PC-3 (cell line): ENCODE measurements around the gene RASSF4. TPM values are rescaled to one million over a fixed set of nuclear protein-coding genes. Genes with fewer than 3 reads are reported as not detected.

Experiments used
- ATAC-seq: fragments of 200-7000 bp; cut with Tn5 transposase; 2 replicates; pipeline ENCODE4 v1.9.1; 2020; ENCODE audit warnings: mild to moderate bottlenecking, moderate library complexity
- BruUV-seq: library from RNA; stranded (reverse); fragments of 400-500 nt; replicated peaks from 2 replicates; lab custom pipeline; 2021; lab: Mats Ljungman, UMichigan
- CTCF ChIA-PET: fragments of 300-600 bp; sonication (Branson Sonifier 250); formaldehyde crosslinking; loops from one replicate; lab custom pipeline; 2022; ENCODE audit warnings: antibody characterized with exemption; lab: Charles Lee
- POLR2A ChIA-PET: fragments of 300-600 bp; sonication (Branson Sonifier 250); formaldehyde crosslinking; loops from one replicate; lab custom pipeline; 2022; ENCODE audit warnings: antibody characterized with exemption; ENCODE audit not compliant: unreplicated experiment; lab: Charles Lee
- DNase-seq: peaks from one replicate; pipeline ENCODE4 v3.0.0-alpha.2; 2015
- H2AFZ ChIP-seq: fragments of 300-600 bp; sonication (generic); 2 replicates; pipeline ENCODE4 v1.6.0; 2016; ENCODE audit warnings: antibody characterized with exemption, low read length
- H3F3A ChIP-seq: fragments of 300-600 bp; sonication (generic); one replicate; pipeline ENCODE4 v1.6.0; 2017; ENCODE audit warnings: antibody characterized with exemption, low read length, control low read depth, mild to moderate bottlenecking; ENCODE audit not compliant: unreplicated experiment
- H3K27ac ChIP-seq: fragments of 300-600 bp; sonication (generic); 2 replicates; pipeline ENCODE4 v1.5.1; 2016; ENCODE audit warnings: mild to moderate bottlenecking, low read length
- H3K27me3 ChIP-seq: fragments of 300-600 bp; sonication (generic); 2 replicates; pipeline ENCODE4 v1.6.1; 2016; ENCODE audit warnings: low read length, mixed read lengths
- H3K36me3 ChIP-seq: fragments of 300-600 bp; sonication (generic); 2 replicates; pipeline ENCODE4 v1.6.1; 2016; ENCODE audit warnings: low read depth, mixed run types, low read length, mixed read lengths
- H3K4me1 ChIP-seq: fragments of 300-600 bp; sonication (generic); 2 replicates; pipeline ENCODE4 v1.5.1; 2016; ENCODE audit warnings: low read length; ENCODE audit not compliant: insufficient read depth
- H3K4me2 ChIP-seq: fragments of 300-600 bp; sonication (generic); 2 replicates; pipeline ENCODE4 v1.6.0; 2016; ENCODE audit warnings: low read length
- H3K4me3 ChIP-seq: fragments of 300-600 bp; sonication (generic); 2 replicates; pipeline ENCODE4 v1.5.1; 2016; ENCODE audit warnings: mild to moderate bottlenecking, low read length, mixed read lengths
- H3K79me2 ChIP-seq: fragments of 300-600 bp; sonication (generic); 2 replicates; pipeline ENCODE4 v1.6.1; 2017; ENCODE audit warnings: low read length, mixed read lengths
- H3K9ac ChIP-seq: fragments of 300-600 bp; sonication (generic); 2 replicates; pipeline ENCODE4 v1.6.0; 2016; ENCODE audit warnings: mild to moderate bottlenecking, low read length
- H3K9me2 ChIP-seq: fragments of 300-600 bp; sonication (generic); replicated peaks from 2 replicates; pipeline ENCODE4 v1.6.1; 2016; ENCODE audit warnings: mixed run types, low read length, mixed read lengths
- H3K9me3 ChIP-seq: fragments of 300-600 bp; sonication (generic); 2 replicates; pipeline ENCODE4 v1.6.1; 2016; ENCODE audit warnings: low read length, mixed read lengths
- H4K20me1 ChIP-seq: fragments of 300-600 bp; sonication (generic); 2 replicates; pipeline ENCODE4 v1.6.1; 2016; ENCODE audit warnings: low read length, mixed read lengths
- CTCF ChIP-seq: fragments of 300-600 bp; sonication (generic); conservative IDR thresholded peaks from 2 replicates; pipeline ENCODE4 v1.5.1; 2017; ENCODE audit warnings: antibody characterized with exemption, low read depth, mild to moderate bottlenecking, low read length
- EZH2 ChIP-seq: fragments of 300-600 bp; sonication (generic); IDR thresholded peaks from one replicate; pipeline ENCODE4 v1.6.1; 2017; ENCODE audit warnings: antibody characterized with exemption, mild to moderate bottlenecking, low read length; ENCODE audit not compliant: unreplicated experiment
- EZH2phosphoT487 ChIP-seq: fragments of 300-600 bp; sonication (generic); IDR thresholded peaks from 2 replicates; pipeline ENCODE4 v1.6.1; 2018; ENCODE audit warnings: mild to moderate bottlenecking, antibody characterized with exemption, low read length, borderline replicate concordance
- intact Hi-C: fragments of 100-400 bp; cut with micrococcal nuclease; formaldehyde crosslinking; loops from 2 replicates; pipeline ENCODE4 v1.9.0; 2023
- total RNA-seq: library from RNA; depleted of rRNA; stranded (reverse); fragments of >200 nt; gene quantifications from 2 replicates; pipeline ENCODE4 v1.2.3, GENCODE V29; 2014

Gene RASSF4
- total RNA-seq, 1 experiment from 2014 or later: 8.7 TPM

- Histone ChIP-seq H3K27me3 (no peaks in the 10 kb centered on the region), H3F3A (peaks cover 5% of the 10 kb centered on the region), H3K4me1 (peaks cover 56% of the 10 kb centered on the region), H2AFZ (no peak overlapping the region), H3K4me3 (no peak overlapping the region), H3K79me2 (0 out of 2 replicates have a peak, but pooled peaks cover 10% of the 10 kb centered on the region), H3K4me2 (peak overlapping the region; percentile 77), H4K20me1 (no peaks in the 10 kb centered on the region), H3K36me3 (no peaks in the 10 kb centered on the region), H3K27ac (peak overlapping the region; percentile 98), H3K9ac (peak overlapping the region; percentile 12; the same call in 1 of the 2 replicates), H3K9me3 (no peaks in the 10 kb centered on the region), H3K9me2 (no peaks in the 10 kb centered on the region)
- no peak for ATAC-seq
- CTCF ChIA-PET: interaction anchor here (0.6 to 1.4 kb wide), 2 partner anchors 19 to 50 kb away, joined by 4 to 8 read pairs; no protein-coding TSS in a partner anchor
- TF ChIP-seq CTCF (no peak), EZH2phosphoT487 (no peak), EZH2 (no peak)
- intact Hi-C loops: loop anchor here (1.0 kb wide), 1 partner anchor 18 kb away; the partner anchor contains the start of gene ZNF22
- POLR2A ChIA-PET: no interaction called here
- BruUV-seq: no TSS peak
- DNase-seq: no peak
Measured at GRCh38 chr10:44982496-44982895, 22.9 kb downstream of the RASSF4 start.

- intact Hi-C loops: no loop called here
- Histone ChIP-seq H3K4me1 (peaks cover 49% of the 10 kb centered on the region), H3K79me2 (0 out of 2 replicates have a peak, but pooled peaks cover 2% of the 10 kb centered on the region), H3K9me3 (no peaks in the 10 kb centered on the region), H3K4me2 (peak overlapping the region; percentile 77; the same call in 1 of the 2 replicates), H3K27ac (no peak overlapping the region), H4K20me1 (no peaks in the 10 kb centered on the region), H2AFZ (no peak overlapping the region), H3F3A (peaks cover 5% of the 10 kb centered on the region), H3K9ac (no peak overlapping the region), H3K27me3 (no peaks in the 10 kb centered on the region), H3K9me2 (no peaks in the 10 kb centered on the region), H3K4me3 (no peak overlapping the region), H3K36me3 (no peaks in the 10 kb centered on the region)
- no peak for ATAC-seq
- BruUV-seq: no TSS peak
- CTCF ChIA-PET: interaction anchor here (1.4 kb wide), 1 partner anchor 18 kb away, joined by 8 read pairs; no protein-coding TSS in a partner anchor
- DNase-seq: no peak
- POLR2A ChIA-PET: no interaction called here
- TF ChIP-seq CTCF: no peak
- no peak for TF ChIP-seq EZH2phosphoT487
Measured at GRCh38 chr10:44983066-44983894, 23.7 kb downstream of the RASSF4 start.

- ChIA-PET POLR2A (no interaction called here), CTCF (no interaction called here)
Measured at GRCh38 chr10:44983895-44984278, 24.3 kb downstream of the RASSF4 start.

More at GRCh38 chr10:44983895-44984278, 24.3 kb downstream of the RASSF4 start:
- ATAC-seq: no peak
- Histone ChIP-seq H3K27me3 (no peaks in the 10 kb centered on the region), H3K27ac (no peak overlapping the region), H3K4me1 (peaks cover 43% of the 10 kb centered on the region), H3K9me2 (no peaks in the 10 kb centered on the region), H2AFZ (no peak overlapping the region), H3K9me3 (no peaks in the 10 kb centered on the region), H4K20me1 (no peaks in the 10 kb centered on the region), H3K4me3 (no peak overlapping the region), H3K36me3 (no peaks in the 10 kb centered on the region), H3K79me2 (no peaks in the 10 kb centered on the region), H3K9ac (no peak overlapping the region), H3K4me2 (no peak overlapping the region), H3F3A (peaks cover 5% of the 10 kb centered on the region)
- BruUV-seq: no TSS peak
- intact Hi-C loops: no loop called here
- no peak for DNase-seq
- TF ChIP-seq EZH2phosphoT487 (no peak), CTCF (no peak), EZH2 (no peak)
